GM12874 (cell line): Measurements from ENCODE around the gene TTC34.

Experiments used
- TF ChIP-seq, protein P1 (sequence below): IDR thresholded peaks from 2 replicates; pipeline ENCODE4 v1.5.1; 2011; ENCODE audit warnings: low read depth, mild to moderate bottlenecking, control low read depth, low read length, moderate library complexity; ENCODE audit not compliant: insufficient read depth

The TTC34 gene

GRCh38 chr1:2598329-2598931 is 203.1 kb downstream of the TTC34 start:
- TF ChIP-seq, protein P1, sequence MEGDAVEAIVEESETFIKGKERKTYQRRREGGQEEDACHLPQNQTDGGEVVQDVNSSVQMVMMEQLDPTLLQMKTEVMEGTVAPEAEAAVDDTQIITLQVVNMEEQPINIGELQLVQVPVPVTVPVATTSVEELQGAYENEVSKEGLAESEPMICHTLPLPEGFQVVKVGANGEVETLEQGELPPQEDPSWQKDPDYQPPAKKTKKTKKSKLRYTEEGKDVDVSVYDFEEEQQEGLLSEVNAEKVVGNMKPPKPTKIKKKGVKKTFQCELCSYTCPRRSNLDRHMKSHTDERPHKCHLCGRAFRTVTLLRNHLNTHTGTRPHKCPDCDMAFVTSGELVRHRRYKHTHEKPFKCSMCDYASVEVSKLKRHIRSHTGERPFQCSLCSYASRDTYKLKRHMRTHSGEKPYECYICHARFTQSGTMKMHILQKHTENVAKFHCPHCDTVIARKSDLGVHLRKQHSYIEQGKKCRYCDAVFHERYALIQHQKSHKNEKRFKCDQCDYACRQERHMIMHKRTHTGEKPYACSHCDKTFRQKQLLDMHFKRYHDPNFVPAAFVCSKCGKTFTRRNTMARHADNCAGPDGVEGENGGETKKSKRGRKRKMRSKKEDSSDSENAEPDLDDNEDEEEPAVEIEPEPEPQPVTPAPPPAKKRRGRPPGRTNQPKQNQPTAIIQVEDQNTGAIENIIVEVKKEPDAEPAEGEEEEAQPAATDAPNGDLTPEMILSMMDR: 0 out of 2 replicates have a peak, but pooled peaks have one; percentile 9

GRCh38 chr1:2597441-2598328 is 203.8 kb downstream of the TTC34 start:
- TF ChIP-seq, protein P1: no peak

DNA sequence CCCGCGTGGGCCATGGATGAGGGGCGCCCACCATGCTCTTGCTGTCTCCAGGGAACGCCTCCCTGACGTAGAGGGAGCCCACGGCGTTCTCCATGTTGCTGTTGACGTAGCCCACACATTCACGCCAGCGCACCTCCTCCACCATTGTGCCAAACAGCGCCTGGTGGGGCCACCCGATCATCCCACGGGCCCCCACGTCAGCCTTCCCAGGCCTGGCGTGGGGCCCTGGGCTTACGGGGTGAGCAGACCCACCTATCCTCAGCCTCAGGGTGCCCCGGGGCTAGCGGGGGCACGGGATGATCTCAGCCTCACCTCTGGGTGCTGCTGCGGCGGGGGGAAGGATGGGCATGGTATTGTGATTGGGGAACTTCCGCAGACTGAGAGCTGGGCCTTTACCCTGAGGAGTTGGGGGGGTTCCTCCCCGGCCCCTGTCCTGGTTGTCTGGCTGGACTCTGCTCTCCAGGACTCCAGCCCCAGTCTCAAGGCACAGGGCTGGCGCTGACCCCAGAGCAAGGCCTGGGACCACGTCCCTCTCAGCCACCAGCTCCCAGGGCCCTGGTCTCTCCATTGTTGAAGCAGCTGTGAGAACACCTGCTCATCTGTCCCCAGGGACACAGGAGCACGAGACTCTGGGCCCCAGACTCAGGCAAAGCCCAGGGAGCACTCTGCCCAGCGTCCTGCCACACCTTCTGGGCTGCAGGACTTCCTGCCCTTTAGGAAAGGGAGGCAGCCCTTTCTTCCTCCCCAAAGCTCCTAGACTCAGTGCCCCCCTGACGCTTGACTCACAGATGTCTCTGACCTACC is 204.8 kb downstream of the TTC34 start:
- TF ChIP-seq, protein P1: no peak

DNA sequence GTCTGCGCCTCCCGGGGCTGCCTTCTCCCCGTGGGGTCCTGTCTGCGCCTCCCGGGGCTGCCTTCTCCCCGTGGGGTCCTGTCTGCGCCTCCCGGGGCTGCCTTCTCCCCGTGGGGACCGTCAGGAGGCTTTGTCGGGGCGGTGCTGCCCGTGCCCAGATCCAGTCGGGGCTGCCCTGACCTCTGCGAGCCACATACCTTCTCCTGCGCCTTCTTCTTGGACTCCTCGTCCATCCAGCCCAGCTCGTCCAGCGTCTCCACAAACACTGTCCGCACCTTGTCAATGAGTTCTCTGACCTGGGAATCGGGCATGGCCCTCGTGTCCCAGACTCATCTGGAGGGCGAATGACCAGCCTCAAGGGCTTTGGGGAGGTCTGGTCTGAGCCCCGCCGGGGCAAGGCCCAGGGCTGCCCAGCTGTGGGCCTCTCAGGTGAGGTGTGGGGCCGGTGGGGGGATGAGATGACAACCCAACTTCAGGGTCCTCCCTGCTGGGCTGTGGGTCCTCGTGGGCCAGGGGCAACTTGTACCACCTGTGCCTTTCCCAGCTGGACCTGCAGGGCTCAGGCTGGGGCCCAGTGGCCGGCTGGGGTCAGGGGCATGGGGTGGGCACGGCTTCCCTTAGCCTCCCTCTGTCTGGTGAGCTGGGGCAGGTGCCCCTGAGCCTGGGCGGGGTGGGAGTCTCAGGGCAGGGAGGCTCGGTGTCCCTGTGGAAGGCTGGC is 205.5 kb downstream of the TTC34 start:
- TF ChIP-seq, protein P1: no peak

DNA sequence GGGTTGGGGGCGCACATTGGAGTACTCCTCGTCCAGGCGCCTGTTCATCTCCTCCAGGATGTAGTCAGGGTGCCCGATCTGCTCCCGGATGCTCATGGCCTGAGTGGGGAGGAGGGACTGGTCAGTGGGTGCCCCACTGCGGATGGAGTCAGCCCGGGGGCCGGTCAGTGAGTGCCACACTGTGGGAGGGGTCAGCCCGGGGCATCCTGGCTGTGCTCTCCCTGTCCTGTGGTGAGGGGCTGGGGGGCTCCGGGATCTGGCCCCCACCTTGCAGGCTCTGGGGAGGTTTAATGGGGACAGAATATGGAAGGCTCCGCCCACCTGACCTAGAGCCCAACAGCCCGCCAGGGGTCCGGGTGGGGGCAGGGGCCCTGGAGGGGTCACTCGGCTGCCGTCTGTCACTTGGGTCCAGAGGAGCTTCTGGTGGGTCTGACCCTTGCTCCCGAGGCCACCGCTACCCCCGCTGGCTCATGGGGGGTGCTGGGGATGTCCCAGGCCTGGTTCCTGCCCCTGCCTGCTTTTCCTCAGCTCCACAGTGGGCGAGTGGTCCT is 206.2 kb downstream of the TTC34 start:
- TF ChIP-seq, protein P1: no peak

DNA sequence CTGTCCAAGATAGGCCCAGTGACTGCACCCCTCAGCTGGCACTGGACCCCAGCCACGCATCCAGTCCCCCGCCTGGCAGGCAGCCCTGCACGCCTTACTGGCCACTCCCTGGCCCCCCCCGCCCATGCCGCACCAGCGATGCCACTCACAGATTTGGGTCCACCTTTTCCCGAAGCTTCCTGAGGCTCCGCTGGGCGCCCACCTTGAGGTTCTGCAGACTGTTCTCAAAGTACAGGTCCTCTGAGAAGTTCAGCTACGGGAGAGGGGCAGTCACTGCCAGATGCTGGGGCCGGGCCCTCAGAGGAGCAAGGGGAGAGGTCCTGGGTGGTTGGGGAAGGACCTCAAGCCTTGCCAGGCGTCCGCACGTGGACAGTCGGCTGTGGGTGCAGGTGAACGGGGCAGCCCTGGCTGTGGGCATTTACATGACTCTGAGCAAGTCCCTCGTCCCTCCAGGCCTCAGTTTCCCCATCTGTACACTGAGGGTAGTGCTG is 206.8 kb downstream of the TTC34 start:
- TF ChIP-seq, protein P1: no peak
